Raji (cell line): Measurements from ENCODE around the gene MLEC.

Experiments used
- POLR2A ChIP-seq: IDR thresholded peaks from 2 replicates; pipeline ENCODE4 v1.6.1; 2011; ENCODE audit warnings: low read depth, low read length, control low read depth; ENCODE audit not compliant: insufficient read depth

MLEC gene

GRCh38 chr12:120698665-120699064 is 11.7 kb downstream of the MLEC start:
- TF ChIP-seq POLR2A = no peak

DNA sequence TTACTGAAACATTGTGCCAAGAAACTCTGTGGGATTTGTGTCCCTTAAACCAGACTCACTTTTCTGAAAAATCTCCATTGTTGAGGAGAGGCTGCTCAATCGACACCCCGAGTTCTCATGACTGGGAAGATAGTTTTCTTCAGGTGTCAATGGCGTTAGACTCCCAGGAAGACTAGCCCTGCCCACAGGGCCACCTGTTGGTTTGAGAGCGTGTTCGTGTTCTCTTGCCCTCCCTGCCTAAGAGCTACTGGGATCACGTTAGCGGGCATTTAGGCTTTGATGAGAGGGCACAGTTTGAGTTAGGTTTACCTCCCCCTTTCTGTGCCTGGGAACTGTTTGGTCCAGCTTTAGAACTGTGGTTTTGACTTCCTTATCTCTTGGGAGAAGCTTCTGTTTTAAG is 12.6 kb downstream of the MLEC start:
- no peak for TF ChIP-seq POLR2A

GRCh38 chr12:120700886-120701285 is 13.9 kb downstream of the MLEC start:
- TF ChIP-seq POLR2A = no peak

DNA sequence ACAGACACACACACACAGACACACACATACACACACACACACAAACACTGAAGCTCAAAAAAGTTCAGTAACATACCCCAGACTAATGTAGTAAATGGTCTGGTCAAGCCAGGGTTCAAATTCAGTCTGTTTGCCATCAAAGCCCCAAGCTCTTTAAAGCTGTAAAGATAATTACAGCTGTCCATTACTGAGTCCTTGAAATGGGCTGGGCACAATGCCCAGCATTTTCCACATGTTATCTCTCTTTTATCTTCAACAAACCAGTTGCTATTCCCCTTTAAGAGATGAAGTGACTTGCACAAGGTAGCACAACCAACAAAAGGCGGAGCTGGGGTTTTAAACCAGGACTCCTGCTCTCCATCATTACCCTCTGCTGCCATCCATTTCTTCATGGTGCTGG is 15.7 kb downstream of the MLEC start:
- TF ChIP-seq POLR2A = no peak

GRCh38 chr12:120703311-120703942 is 16.5 kb downstream of the MLEC start:
- TF ChIP-seq POLR2A = no peak

DNA sequence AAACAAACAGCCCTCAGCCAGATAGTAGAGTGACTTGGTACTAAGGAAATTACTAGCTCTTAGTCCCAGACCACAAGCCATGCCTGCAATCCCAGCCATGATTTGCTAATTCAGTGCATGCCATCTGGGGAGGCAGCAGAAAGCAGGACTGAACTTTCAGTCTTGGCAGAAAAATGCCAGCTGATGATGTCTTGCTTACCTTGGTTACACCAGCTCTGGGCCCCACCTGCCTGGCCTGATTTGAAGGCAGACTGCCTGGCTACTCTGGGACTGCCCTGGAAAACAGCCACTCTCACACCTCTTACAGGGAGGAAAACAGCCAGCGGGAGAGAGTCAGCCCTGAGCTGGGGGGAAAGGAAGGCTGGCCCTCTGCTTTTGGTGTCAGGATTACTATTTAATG is 18.7 kb downstream of the MLEC start:
- no peak for TF ChIP-seq POLR2A

DNA sequence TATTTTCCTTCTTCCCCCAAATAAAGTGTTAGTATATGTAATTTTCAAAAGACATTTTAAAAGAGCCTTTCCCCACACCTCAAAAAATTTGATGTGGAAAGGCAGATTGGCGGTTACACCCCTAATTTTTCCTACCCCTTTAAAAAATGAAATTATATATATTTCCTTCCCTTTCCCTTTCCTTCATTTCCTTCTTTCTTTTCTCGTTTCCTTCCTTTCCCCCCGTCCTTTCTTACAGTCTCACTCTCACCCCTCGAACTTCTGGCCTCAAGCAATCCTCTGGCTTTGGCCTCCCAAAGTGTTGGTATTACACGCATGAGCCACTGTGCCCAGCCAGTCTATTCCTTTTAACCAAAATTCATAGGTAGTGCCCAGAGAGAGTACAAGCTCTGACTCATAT is 19.1 kb downstream of the MLEC start:
- TF ChIP-seq POLR2A = no peak

GRCh38 chr12:120708651-120709050 is 21.7 kb downstream of the MLEC start:
- TF ChIP-seq POLR2A = no peak

DNA sequence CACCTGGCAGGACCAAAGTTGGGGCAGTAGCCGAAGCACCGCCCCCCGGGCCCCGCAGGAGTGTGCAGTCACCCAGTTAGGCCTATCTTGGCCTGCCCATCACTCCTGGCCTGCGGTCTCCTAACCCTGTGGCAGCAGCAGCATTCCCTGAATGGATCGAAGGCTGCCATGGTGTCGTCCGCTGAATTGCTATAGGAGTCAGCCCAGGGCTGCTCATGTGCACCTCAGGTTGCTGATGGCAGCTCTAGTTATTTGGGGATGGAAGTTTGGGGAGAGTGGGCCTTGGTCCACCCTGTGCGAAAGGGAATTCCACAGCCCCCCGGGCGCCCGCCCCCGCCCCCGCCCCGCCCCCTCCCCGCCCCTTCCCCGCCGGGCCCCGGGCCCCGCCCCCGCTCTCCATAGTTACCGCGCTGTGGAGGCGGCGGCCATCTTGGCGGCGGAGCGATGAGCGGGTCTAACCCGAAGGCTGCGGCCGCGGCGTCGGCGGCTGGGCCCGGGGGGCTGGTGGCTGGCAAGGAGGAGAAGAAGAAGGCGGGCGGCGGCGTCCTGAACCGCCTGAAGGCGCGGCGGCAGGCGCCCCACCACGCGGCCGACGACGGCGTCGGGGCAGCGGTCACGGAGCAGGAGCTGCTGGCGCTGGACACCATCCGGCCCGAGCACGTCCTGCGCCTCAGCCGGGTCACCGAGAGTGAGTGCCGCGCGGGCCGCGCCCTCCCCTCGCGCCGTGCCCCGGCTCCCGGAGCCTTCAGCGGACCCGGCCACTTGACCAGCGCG is 23.3 kb downstream of the MLEC start, which contains the start of gene UNC119B:
TSS of gene UNC119B (plus strand) at position 428 of the 774 bp plus-strand sequence. CDS start at position 445, 17 bp downstream.
- peak; percentile 61 for TF ChIP-seq POLR2A

GRCh38 chr12:120710805-120711296 is 23.9 kb downstream of the MLEC start:
- TF ChIP-seq POLR2A = peak; percentile 6; the same call in 1 of the 2 replicates

GRCh38 chr12:120711411-120711810 is 24.5 kb downstream of the MLEC start:
- TF ChIP-seq POLR2A = no peak

- TF ChIP-seq POLR2A = no peak
These were observed 25.7 kb downstream of the MLEC start for GRCh38 chr12:120712610-120713009.

GRCh38 chr12:120713861-120714482 is 27.0 kb downstream of the MLEC start:
- no peak for TF ChIP-seq POLR2A

- no peak for TF ChIP-seq POLR2A
These were observed 31.1 kb downstream of the MLEC start for GRCh38 chr12:120718055-120718454.

DNA sequence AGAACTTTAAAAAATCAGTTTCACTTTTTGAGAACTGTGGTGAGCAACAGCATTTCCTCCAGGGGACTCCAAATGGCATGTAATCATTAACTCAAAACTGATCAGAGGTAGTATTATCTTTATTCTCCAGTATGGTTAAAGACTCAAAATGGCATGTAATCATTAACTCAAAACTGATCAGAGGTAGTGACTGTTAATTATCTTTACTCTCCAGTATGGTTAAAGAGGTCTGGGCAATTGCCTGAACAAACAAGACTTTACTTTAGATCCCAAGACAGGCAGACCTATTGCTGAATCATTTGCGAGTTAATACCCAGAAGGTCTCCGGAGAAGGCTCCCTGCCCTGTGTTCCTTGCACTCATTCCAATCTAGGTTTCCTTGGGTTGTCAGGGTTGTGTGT is 32.1 kb downstream of the MLEC start:
- no peak for TF ChIP-seq POLR2A
